Measurements from ENCODE around the gene CHD5.
"Not testable (repeated sequence)": the region's sequence is repeated elsewhere in the genome, so short reads cannot be mapped to it uniquely, and the experiment has no call there.

Gene CHD5

GRCh38 chr1:6080469-6080868, 99.7 kb downstream of the CHD5 start:
- no peak for DNase-seq

GRCh38 chr1:6077919-6078318, 102.2 kb downstream of the CHD5 start:
- DNase-seq: no peak

- DNase-seq: no peak
These were observed 102.6 kb downstream of the CHD5 start for GRCh38 chr1:6077506-6077905.

GRCh38 chr1:6077061-6077460, 103.1 kb downstream of the CHD5 start:
- DNase-seq: not testable (repeated sequence)

GRCh38 chr1:6075748-6076147, 104.4 kb downstream of the CHD5 start:
- no peak for DNase-seq

GRCh38 chr1:6074192-6074901, 105.8 kb downstream of the CHD5 start:
- DNase-seq: no peak

GRCh38 chr1:6073480-6074053, 106.6 kb downstream of the CHD5 start:
- DNase-seq: no peak

- DNase-seq: no peak
These were observed 107.2 kb downstream of the CHD5 start for GRCh38 chr1:6072774-6073479.

GRCh38 chr1:6071219-6071618, 108.9 kb downstream of the CHD5 start:
- DNase-seq: no peak

- DNase-seq: no peak
These were observed 109.6 kb downstream of the CHD5 start for GRCh38 chr1:6070450-6070974.

- no peak for DNase-seq
These were observed 110.5 kb downstream of the CHD5 start for GRCh38 chr1:6069573-6069972.

GRCh38 chr1:6068932-6069331, 111.2 kb downstream of the CHD5 start:
- no peak for DNase-seq

GRCh38 chr1:6068073-6068472, 112.0 kb downstream of the CHD5 start:
- DNase-seq: no peak

- DNase-seq: no peak
These were observed 113.4 kb downstream of the CHD5 start for GRCh38 chr1:6066680-6067079.

- DNase-seq: no peak
These were observed 114.8 kb downstream of the CHD5 start for GRCh38 chr1:6065093-6065858.

- DNase-seq: not testable (repeated sequence)
These were observed 116.5 kb downstream of the CHD5 start for GRCh38 chr1:6063532-6064053.

- DNase-seq: no peak
These were observed 117.5 kb downstream of the CHD5 start for GRCh38 chr1:6062670-6063069.

GRCh38 chr1:6059866-6060265, 120.3 kb downstream of the CHD5 start:
- DNase-seq: no peak

- DNase-seq: no peak
These were observed 122.8 kb downstream of the CHD5 start for GRCh38 chr1:6057170-6057845.

- no peak for DNase-seq
These were observed 123.6 kb downstream of the CHD5 start for GRCh38 chr1:6056572-6056948.

- no peak for DNase-seq
These were observed 125.5 kb downstream of the CHD5 start for GRCh38 chr1:6054596-6054995.

GRCh38 chr1:6053206-6053546, 126.9 kb downstream of the CHD5 start:
- DNase-seq: no peak

Data from activated CD4-positive, alpha-beta T cell treated with anti-CD3 and anti-CD28 coated beads, Interleukin-2, amount 50 U/mL, for 48 hours (primary cell).